Nephron progenitor cell (in vitro differentiated cells): ENCODE measurements around the gene ZNF737.
"Not testable (repeated sequence)": the region's sequence is repeated elsewhere in the genome, so short reads cannot be mapped to it uniquely, and the experiment has no call there.

Experiments
- DNase-seq: peaks from one replicate; pipeline ENCODE4 v3.0.0; 2021
- H3K27ac Mint-ChIP-seq: 2 replicates; pipeline ENCODE4 v1.8.0; 2021; ENCODE audit warnings: mild to moderate bottlenecking, moderate library complexity, mixed read lengths
- H3K27me3 Mint-ChIP-seq: 2 replicates; pipeline ENCODE4 v1.8.0; 2021; ENCODE audit warnings: mild to moderate bottlenecking, low read depth, mixed read lengths; ENCODE audit not compliant: poor library complexity
- H3K36me3 Mint-ChIP-seq: 2 replicates; pipeline ENCODE4 v1.8.0; 2021; ENCODE audit warnings: low read depth, mixed read lengths
- H3K4me1 Mint-ChIP-seq: 2 replicates; pipeline ENCODE4 v1.8.0; 2021; ENCODE audit warnings: mixed read lengths
- H3K4me3 Mint-ChIP-seq: 2 replicates; pipeline ENCODE4 v1.8.0; 2021; ENCODE audit warnings: mild to moderate bottlenecking, moderate library complexity, mixed read lengths
- H3K9me3 Mint-ChIP-seq: 2 replicates; pipeline ENCODE4 v1.8.0; 2021; ENCODE audit warnings: mild to moderate bottlenecking, moderate library complexity, mixed read lengths
- TF ChIP-seq, protein P1 (sequence below): fragments of 200-600 bp; sonication (generic); IDR thresholded peaks from 2 replicates; pipeline ENCODE4 v1.5.0; 2021; ENCODE audit warnings: antibody characterized with exemption

ZNF737 gene

DNA sequence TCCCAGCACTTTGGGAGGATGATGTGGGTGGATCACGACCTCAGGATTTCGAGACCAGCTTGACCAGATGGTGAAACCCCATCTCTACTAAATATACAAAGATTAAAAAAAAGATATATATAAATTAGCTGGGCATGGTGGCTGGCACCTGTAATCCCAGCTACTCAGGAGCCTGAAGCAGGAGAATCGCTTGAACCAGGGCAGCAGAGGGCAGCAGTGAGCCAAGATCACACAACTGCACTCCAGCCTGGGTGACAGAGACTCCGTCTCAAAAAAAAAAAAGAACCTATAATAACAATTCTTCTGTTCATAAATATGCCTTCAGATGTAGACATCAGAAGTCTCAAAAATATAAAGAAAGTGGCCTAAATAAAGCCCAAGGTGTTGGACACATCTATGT, 7.6 kb downstream of the ZNF737 start:
- Mint-ChIP-seq H3K4me1 (no peaks in the 10 kb centered on the region), H3K4me3 (no peak overlapping the region), H3K27me3 (no peaks in the 10 kb centered on the region), H3K36me3 (peaks cover 98% of the 10 kb centered on the region), H3K27ac (no peak overlapping the region), H3K9me3 (peaks cover 97% of the 10 kb centered on the region)
- DNase-seq, result no peak
- TF ChIP-seq, protein P1, sequence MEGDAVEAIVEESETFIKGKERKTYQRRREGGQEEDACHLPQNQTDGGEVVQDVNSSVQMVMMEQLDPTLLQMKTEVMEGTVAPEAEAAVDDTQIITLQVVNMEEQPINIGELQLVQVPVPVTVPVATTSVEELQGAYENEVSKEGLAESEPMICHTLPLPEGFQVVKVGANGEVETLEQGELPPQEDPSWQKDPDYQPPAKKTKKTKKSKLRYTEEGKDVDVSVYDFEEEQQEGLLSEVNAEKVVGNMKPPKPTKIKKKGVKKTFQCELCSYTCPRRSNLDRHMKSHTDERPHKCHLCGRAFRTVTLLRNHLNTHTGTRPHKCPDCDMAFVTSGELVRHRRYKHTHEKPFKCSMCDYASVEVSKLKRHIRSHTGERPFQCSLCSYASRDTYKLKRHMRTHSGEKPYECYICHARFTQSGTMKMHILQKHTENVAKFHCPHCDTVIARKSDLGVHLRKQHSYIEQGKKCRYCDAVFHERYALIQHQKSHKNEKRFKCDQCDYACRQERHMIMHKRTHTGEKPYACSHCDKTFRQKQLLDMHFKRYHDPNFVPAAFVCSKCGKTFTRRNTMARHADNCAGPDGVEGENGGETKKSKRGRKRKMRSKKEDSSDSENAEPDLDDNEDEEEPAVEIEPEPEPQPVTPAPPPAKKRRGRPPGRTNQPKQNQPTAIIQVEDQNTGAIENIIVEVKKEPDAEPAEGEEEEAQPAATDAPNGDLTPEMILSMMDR, result no peak

DNA sequence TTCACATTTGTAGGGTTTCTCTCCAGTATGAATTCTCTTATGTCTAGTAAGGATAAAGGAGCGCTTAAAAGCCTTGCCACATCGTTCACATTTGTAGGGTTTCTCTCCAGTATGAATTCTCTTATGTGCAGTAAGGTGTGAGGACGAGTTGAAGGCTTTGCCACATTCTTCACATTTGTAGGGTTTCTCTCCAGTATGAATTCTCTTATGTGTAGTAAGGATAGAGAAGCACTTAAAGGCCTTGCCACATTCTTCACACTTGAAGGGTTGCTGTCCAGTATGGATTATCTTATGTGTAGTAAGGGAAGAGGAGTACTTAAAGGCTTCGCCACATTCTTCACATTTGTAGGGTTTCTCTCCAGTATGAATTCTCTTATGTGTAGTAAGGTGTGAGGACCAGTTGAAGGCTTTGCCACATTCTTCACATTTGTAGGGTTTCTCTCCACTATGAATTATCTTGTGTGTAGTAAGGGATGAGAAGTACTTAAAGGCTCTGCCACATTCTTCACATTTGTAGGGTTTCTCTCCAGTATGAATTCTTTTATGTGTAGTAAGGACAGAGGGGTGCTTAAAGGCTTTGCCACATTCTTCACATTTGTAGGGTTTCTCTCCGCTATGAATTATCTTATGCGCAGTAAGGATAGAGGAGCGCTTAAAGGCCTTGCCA, 20.8 kb downstream of the ZNF737 start:
- H3K27ac Mint-ChIP-seq, H3K4me1 Mint-ChIP-seq, H3K4me3 Mint-ChIP-seq, H3K27me3 Mint-ChIP-seq, DNase-seq: not testable (repeated sequence)
- peaks cover 88% of the 10 kb centered on the region for H3K36me3 Mint-ChIP-seq
- peaks cover 99% of the 10 kb centered on the region for H3K9me3 Mint-ChIP-seq

DNA sequence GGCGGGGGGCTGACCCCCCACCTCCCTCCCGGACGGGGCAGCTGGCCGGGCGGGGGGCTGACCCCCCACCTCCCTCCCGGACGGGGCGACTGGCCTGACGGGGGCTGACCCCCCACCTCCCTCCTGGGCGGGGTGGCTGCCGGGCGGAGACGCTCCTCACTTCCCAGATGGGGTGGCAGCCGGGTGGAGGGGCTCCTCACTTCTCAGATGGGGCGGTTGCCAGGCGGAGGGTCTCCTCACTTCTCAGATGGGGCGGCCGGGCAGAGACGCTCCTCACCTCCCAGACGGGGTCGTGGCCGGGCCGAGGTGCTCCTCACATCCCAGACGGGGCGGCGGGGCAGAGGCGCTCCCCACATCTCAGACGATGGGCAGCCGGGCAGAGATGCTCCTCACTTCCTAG, 35.3 kb downstream of the ZNF737 start:
- not testable (repeated sequence) for H3K4me3 Mint-ChIP-seq, H3K27me3 Mint-ChIP-seq, H3K4me1 Mint-ChIP-seq, DNase-seq, H3K36me3 Mint-ChIP-seq, H3K27ac Mint-ChIP-seq
- H3K9me3 Mint-ChIP-seq, result peaks cover 38% of the 10 kb centered on the region

DNA sequence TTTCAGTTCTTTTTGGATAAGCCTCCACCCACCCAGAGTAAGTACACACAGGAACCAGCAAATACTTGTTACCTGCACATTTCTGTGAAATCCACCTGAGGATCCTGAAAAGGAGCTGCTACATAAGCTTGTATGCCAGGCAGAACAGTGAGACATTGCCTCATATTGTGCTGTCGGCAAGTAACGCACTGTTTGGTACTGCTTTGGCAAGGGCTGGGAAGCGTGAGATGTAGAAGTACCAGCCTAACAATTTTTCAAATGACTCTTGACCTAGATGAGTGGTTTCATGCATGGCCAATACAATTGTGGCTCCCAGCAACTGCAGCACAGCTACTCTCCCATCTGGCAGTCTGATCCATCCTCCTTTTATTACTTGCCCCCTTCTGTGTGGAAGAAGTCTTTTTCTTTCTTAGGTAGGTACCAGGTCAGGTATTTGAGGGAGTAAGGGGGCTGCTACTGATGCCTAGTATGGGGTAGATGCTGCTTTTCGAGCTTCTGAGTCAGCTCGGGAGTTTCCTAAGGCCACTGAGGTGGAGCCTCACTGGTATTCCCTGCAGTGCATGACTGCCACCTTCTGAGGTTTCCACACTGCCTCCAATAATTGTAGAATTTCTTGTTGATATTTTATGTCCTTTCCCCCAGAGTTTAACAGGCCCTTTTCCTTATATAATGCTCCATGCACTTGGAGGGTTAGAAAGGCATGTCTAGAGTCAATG, 52.2 kb downstream of the ZNF737 start:
- Mint-ChIP-seq H3K27ac (no peak overlapping the region), H3K4me1 (no peaks in the 10 kb centered on the region)

DNA sequence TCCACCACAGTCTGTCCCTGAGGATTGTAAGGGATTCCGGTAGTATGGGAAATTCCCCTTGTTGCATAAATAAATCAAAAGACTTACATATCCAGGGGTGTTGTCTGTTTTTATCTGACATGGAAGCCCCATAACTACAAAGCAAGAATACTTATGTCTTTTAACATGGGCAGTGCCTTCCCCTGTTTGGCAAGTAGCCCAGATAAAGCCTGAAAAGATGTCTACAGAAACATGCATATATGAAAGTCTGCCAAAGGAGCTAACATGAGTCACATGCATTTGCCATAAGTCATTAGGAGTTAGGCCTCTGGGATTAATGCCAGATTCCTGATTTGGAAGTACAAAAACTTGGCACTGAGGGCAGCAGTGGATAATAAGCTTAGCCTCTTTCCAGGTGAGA, 62.1 kb downstream of the ZNF737 start:
- no peak for DNase-seq
- Mint-ChIP-seq H3K27ac (no peak overlapping the region), H3K27me3 (peaks cover under 1% of the 10 kb centered on the region), H3K4me1 (no peaks in the 10 kb centered on the region), H3K36me3 (no peaks in the 10 kb centered on the region), H3K9me3 (peaks cover 16% of the 10 kb centered on the region), H3K4me3 (no peak overlapping the region)
- TF ChIP-seq, protein P1, result no peak

More for the DNA sequence above, 52.2 kb downstream of the ZNF737 start:
- Mint-ChIP-seq H3K36me3 (no peaks in the 10 kb centered on the region), H3K4me3 (no peak overlapping the region), H3K9me3 (peaks cover 28% of the 10 kb centered on the region), H3K27me3 (peaks cover 2% of the 10 kb centered on the region)
- TF ChIP-seq, protein P1, result no peak
- DNase-seq, result no peak
